CD8-positive, alpha-beta memory T cell (primary cell): Measurements from ENCODE around the gene SIX6. TPM values are rescaled to one million over a fixed set of nuclear protein-coding genes. Genes with fewer than 3 reads are reported as not detected.
A peak's percentile ranks its signal among the peaks of the same experiment; 100 is the strongest.

Source experiments
- CTCF ChIA-PET: fragments of 350-600 bp; sonication (Branson Sonifier 250); formaldehyde crosslinking; loops from one replicate; lab custom pipeline; 2021; ENCODE audit warnings: antibody characterized with exemption; lab: Charles Lee
- POLR2A ChIA-PET: fragments of 350-600 bp; sonication (Branson Sonifier 250); formaldehyde crosslinking; loops from one replicate; lab custom pipeline; 2021; ENCODE audit warnings: antibody characterized with exemption; lab: Charles Lee
- DNase-seq, 5 donors: peaks; one replicate each; pipeline versions ENCODE4 v3.0.0 to v3.0.0-alpha.2; 2020 to 2022; ENCODE audit warnings: mixed read lengths in 1 of 5
- H3K27ac ChIP-seq: one replicate; pipeline ENCODE4 v1.7.0; 2013; ENCODE audit warnings: low read depth, mild to moderate bottlenecking, low read length, moderate library complexity
- H3K27me3 ChIP-seq: 2 replicates; pipeline ENCODE4 v1.7.0; 2013; ENCODE audit warnings: low read length, mild to moderate bottlenecking; ENCODE audit not compliant: insufficient read depth, poor library complexity, severe bottlenecking
- H3K36me3 ChIP-seq: 2 replicates; pipeline ENCODE4 v1.7.0; 2013; ENCODE audit warnings: mild to moderate bottlenecking, low read length, moderate library complexity; ENCODE audit not compliant: insufficient read depth
- H3K4me1 ChIP-seq: 2 replicates; pipeline ENCODE4 v1.7.0; 2013; ENCODE audit warnings: mild to moderate bottlenecking, low read length, moderate library complexity; ENCODE audit not compliant: insufficient read depth
- H3K4me3 ChIP-seq: 2 replicates; pipeline ENCODE4 v1.7.0; 2013; ENCODE audit warnings: mild to moderate bottlenecking, low read length
- H3K9me3 ChIP-seq: 2 replicates; pipeline ENCODE4 v1.7.0; 2013; ENCODE audit warnings: mild to moderate bottlenecking, low read length
- H3K27ac Mint-ChIP-seq, 8 donors: one replicate each; pipeline ENCODE4 v1.8.0; 2020 to 2021; ENCODE audit warnings: mixed read lengths in 8 of 8, mild to moderate bottlenecking in 6 of 8, inconsistent platforms in 3 of 8, moderate library complexity in 3 of 8
- H3K27me3 Mint-ChIP-seq, 2 donors: one replicate each; pipeline ENCODE4 v1.8.0; 2020 to 2021; ENCODE audit warnings: mixed read lengths in 2 of 2, mild to moderate bottlenecking in 1 of 2, moderate library complexity in 1 of 2
- H3K36me3 Mint-ChIP-seq, 3 donors: one replicate each; pipeline ENCODE4 v1.8.0; 2020 to 2021; ENCODE audit warnings: mixed read lengths in 3 of 3, inconsistent platforms in 1 of 3, mild to moderate bottlenecking in 1 of 3
- H3K4me1 Mint-ChIP-seq, 3 donors: one replicate each; pipeline ENCODE4 v1.8.0; 2020 to 2021; ENCODE audit warnings: mixed read lengths in 3 of 3, inconsistent platforms in 1 of 3, mild to moderate bottlenecking in 1 of 3
- H3K4me3 Mint-ChIP-seq, 7 donors: one replicate each; pipeline ENCODE4 v1.8.0; 2020 to 2021; ENCODE audit warnings: mixed read lengths in 7 of 7, mild to moderate bottlenecking in 6 of 7, moderate library complexity in 4 of 7, inconsistent platforms in 2 of 7
- H3K9me3 Mint-ChIP-seq, 5 donors: one replicate each; pipeline ENCODE4 v1.8.0; 2020 to 2022; ENCODE audit warnings: mixed read lengths in 5 of 5, mild to moderate bottlenecking in 3 of 5, moderate library complexity in 2 of 5, inconsistent platforms in 1 of 5
- polyA plus RNA-seq: library from polyadenylated mRNA; unstranded; fragments of 300-500 nt; fragmentation: Illumina TruSeq; gene quantifications from one replicate; pipeline ENCODE4 v1.2.3, GENCODE V29; 2021
- total RNA-seq, 2 experiments: library from RNA; stranded (reverse); gene quantifications; one replicate each; pipeline ENCODE4 v1.2.3, GENCODE V29; 2021

Gene SIX6
- total and polyA plus RNA-seq, 3 experiments from 2014 or later, result not detected

DNA sequence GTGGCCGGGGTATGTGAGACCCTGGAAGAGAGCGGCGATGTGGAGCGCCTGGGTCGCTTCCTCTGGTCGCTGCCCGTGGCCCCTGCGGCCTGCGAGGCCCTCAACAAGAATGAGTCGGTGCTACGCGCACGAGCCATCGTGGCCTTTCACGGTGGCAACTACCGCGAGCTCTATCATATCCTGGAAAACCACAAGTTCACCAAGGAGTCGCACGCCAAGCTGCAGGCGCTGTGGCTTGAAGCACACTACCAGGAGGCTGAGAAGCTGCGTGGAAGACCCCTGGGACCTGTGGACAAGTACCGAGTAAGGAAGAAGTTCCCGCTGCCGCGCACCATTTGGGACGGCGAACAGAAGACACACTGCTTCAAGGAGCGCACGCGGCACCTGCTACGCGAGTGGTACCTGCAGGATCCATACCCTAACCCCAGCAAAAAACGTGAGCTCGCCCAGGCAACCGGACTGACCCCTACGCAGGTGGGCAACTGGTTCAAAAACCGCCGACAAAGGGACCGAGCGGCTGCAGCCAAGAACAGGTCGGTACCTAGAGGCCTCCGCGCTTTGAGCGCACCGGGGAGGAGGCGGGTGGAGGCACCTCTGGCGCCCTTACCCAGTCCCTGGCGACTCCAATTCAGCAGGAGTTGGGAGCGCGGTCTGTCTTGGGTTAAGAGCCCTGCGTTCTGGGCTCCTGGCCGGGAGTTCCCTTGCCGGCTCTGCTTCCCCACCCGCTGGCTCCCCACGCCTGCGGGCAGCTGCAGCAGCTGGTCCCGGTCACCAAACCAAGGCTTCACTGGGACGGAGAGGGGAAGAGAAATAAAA lies 700 bp downstream of the SIX6 start:
- ChIA-PET CTCF (no interaction called here), POLR2A (no interaction called here)
- H3K4me1 ChIP-seq, result no peaks in the 10 kb centered on the region
- H3K27me3 ChIP-seq, result peaks cover 64% of the 10 kb centered on the region
- no peak for DNase-seq
- H3K36me3 ChIP-seq, result no peaks in the 10 kb centered on the region
- Mint-ChIP-seq H3K27ac (no peak overlapping the region), H3K27me3 (peaks cover 76 to 90% of the 10 kb centered on the region in 2 donors), H3K4me3 (peak overlapping the region in 2 of 7 donors; percentile 1 to 65), H3K4me1 (peaks cover 18 to 47% (median 29%) of the 10 kb centered on the region in 3 donors), H3K9me3 (peaks cover 0 to 4% (median 2%) of the 10 kb centered on the region in 5 donors), H3K36me3 (no peaks in the 10 kb centered on the region)
- no peak overlapping the region for H3K27ac ChIP-seq
- H3K4me3 ChIP-seq, result no peak overlapping the region
- no peaks in the 10 kb centered on the region for H3K9me3 ChIP-seq

- Mint-ChIP-seq H3K9me3 (peaks cover 0 to 4% (median 2%) of the 10 kb centered on the region in 5 donors), H3K36me3 (no peaks in the 10 kb centered on the region), H3K4me3 (peak overlapping the region in 5 of 7 donors; percentile 19 to 61 (median 43)), H3K4me1 (peaks cover 18 to 49% (median 30%) of the 10 kb centered on the region in 3 donors), H3K27me3 (peaks cover 75 to 86% of the 10 kb centered on the region in 2 donors), H3K27ac (no peak overlapping the region)
- no peak overlapping the region for H3K4me3 ChIP-seq
- no peaks in the 10 kb centered on the region for H3K4me1 ChIP-seq
- ChIA-PET CTCF (no interaction called here), POLR2A (no interaction called here)
- H3K27me3 ChIP-seq, result peaks cover 64% of the 10 kb centered on the region
- no peaks in the 10 kb centered on the region for H3K9me3 ChIP-seq
- no peak for DNase-seq
- no peaks in the 10 kb centered on the region for H3K36me3 ChIP-seq
- no peak overlapping the region for H3K27ac ChIP-seq
These were observed 1.5 kb downstream of the SIX6 start for GRCh38 chr14:60510254-60510950.

DNA sequence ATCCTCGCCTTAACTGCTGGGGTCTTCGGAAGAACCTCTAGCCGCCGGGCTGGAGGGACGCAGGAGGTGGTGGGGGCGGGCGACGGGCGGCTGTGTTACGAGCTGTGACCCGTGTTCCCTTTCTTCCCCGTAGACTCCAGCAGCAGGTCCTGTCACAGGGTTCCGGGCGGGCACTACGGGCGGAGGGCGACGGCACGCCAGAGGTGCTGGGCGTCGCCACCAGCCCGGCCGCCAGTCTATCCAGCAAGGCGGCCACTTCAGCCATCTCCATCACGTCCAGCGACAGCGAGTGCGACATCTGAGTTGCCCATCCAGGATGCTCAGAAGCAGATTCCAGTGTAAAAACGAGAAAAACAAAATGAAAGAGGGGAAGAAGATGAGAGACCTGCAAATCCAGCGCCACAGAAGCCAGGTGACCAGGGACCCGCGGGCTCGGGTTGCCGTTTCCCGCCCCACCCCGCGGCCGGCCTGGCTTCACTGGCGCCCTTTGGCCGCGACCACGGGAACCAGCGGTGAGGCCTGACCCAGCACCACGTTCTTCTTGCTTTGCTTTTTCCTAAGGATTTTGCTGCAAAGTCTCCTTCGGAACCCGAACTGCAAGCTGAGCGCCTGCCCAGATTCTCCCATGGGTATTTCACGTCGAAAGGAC lies 2.1 kb downstream of the SIX6 start:
- Mint-ChIP-seq H3K27ac (peak overlapping the region in 1 of 8 donors; percentile 20), H3K4me1 (peaks cover 22 to 52% (median 32%) of the 10 kb centered on the region in 3 donors), H3K9me3 (peaks cover 0 to 4% (median 0%) of the 10 kb centered on the region in 5 donors), H3K36me3 (no peaks in the 10 kb centered on the region), H3K4me3 (peak overlapping the region in 6 of 7 donors; percentile 24 to 65 (median 56)), H3K27me3 (peaks cover 73 to 84% of the 10 kb centered on the region in 2 donors)
- ChIA-PET CTCF (no interaction called here), POLR2A (no interaction called here)
- peaks cover 63% of the 10 kb centered on the region for H3K27me3 ChIP-seq
- H3K4me1 ChIP-seq, result no peaks in the 10 kb centered on the region
- H3K27ac ChIP-seq, result no peak overlapping the region
- no peaks in the 10 kb centered on the region for H3K9me3 ChIP-seq
- no peak overlapping the region for H3K4me3 ChIP-seq
- no peaks in the 10 kb centered on the region for H3K36me3 ChIP-seq
- no peak for DNase-seq

DNA sequence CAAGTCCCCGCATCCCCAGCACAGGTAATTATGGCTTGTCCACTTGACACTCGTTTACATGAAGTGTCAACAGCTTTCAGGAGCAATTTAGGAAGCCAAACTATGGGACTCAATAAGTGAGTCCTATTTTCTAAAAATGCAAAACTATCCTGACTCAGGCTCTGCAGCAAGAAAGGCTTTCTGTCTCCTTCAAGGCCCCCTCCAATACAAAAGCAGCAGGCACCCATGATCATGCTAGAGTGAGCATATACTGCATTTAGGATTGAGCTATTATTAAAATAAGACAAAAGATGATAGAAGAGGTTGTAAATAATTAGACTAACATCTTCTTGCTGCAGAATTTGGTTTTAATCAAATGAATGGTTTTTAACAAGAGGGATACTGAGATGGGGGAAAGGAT lies 3.2 kb downstream of the SIX6 start:
- Histone ChIP-seq H3K27me3 (peaks cover 62% of the 10 kb centered on the region), H3K36me3 (no peaks in the 10 kb centered on the region), H3K9me3 (no peaks in the 10 kb centered on the region), H3K27ac (no peak overlapping the region), H3K4me3 (no peak overlapping the region), H3K4me1 (no peaks in the 10 kb centered on the region)
- peaks cover 27 to 56% (median 34%) of the 10 kb centered on the region in 3 donors for H3K4me1 Mint-ChIP-seq
- H3K36me3 Mint-ChIP-seq, result no peaks in the 10 kb centered on the region
- H3K9me3 Mint-ChIP-seq, result peaks cover 0 to 7% (median 3%) of the 10 kb centered on the region in 5 donors
- DNase-seq, result no peak
- POLR2A ChIA-PET, result no interaction called here
- peaks cover 73 to 84% of the 10 kb centered on the region in 2 donors for H3K27me3 Mint-ChIP-seq
- CTCF ChIA-PET, result no interaction called here
- H3K27ac Mint-ChIP-seq, result no peak overlapping the region
- H3K4me3 Mint-ChIP-seq, result no peak overlapping the region

DNA sequence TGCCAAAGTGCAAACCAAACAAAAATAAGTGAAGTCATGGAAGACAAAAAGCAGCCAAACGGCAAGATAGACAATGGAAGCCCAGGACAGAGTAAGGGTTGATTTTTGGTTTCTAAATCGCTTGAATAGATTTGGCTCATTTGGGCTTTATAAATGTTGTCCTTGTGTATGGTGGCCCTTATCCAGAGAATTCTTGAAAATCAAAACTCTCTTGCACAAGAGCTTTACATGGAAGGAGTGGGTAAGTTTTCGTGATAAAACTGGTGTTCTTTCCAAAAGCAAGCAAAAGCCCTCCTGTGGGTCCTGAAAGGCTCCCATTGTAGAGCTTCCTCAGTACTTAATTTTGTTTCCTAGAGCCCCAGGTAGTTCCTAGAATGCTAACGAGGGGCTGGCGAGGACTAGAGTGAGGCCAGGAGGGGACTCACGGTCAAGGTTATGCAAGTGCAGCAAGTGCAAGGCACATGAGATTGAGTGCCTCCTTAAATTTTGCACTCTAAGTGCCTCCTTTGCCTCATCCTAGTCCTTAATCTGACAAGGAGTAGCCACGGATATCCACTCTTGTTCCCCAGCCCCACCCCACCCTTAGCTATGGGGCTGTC lies 4.1 kb downstream of the SIX6 start:
- ChIA-PET CTCF (no interaction called here), POLR2A (no interaction called here)
- no peak for DNase-seq
- peaks cover 70 to 83% of the 10 kb centered on the region in 2 donors for H3K27me3 Mint-ChIP-seq
- peaks cover 0 to 5% (median 3%) of the 10 kb centered on the region in 5 donors for H3K9me3 Mint-ChIP-seq
- peaks cover 24 to 47% (median 26%) of the 10 kb centered on the region in 3 donors for H3K4me1 Mint-ChIP-seq
- no peaks in the 10 kb centered on the region for H3K36me3 Mint-ChIP-seq
- Histone ChIP-seq H3K4me1 (no peaks in the 10 kb centered on the region), H3K27me3 (peaks cover 55% of the 10 kb centered on the region), H3K36me3 (no peaks in the 10 kb centered on the region), H3K27ac (no peak overlapping the region), H3K9me3 (no peaks in the 10 kb centered on the region), H3K4me3 (no peak overlapping the region)
- no peak overlapping the region for H3K4me3 Mint-ChIP-seq
- H3K27ac Mint-ChIP-seq, result no peak overlapping the region

GRCh38 chr14:60514378-60514740 lies 5.4 kb downstream of the SIX6 start:
- ChIA-PET CTCF (no interaction called here), POLR2A (no interaction called here)
- Histone ChIP-seq H3K27ac (no peak overlapping the region), H3K27me3 (peaks cover 54% of the 10 kb centered on the region), H3K4me3 (no peak overlapping the region), H3K9me3 (no peaks in the 10 kb centered on the region), H3K36me3 (no peaks in the 10 kb centered on the region), H3K4me1 (no peaks in the 10 kb centered on the region)
- Mint-ChIP-seq H3K4me1 (peaks cover 23 to 42% (median 25%) of the 10 kb centered on the region in 3 donors), H3K27me3 (peaks cover 61 to 77% of the 10 kb centered on the region in 2 donors), H3K36me3 (no peaks in the 10 kb centered on the region), H3K27ac (no peak overlapping the region), H3K4me3 (peak overlapping the region in 5 of 7 donors; percentile 29 to 62 (median 49)), H3K9me3 (peaks cover 0 to 5% (median 3%) of the 10 kb centered on the region in 5 donors)
- no peak for DNase-seq

GRCh38 chr14:60514741-60515491 lies 6.0 kb downstream of the SIX6 start:
- no peak for DNase-seq
- no peak overlapping the region for H3K27ac Mint-ChIP-seq
- peaks cover 56 to 72% of the 10 kb centered on the region in 2 donors for H3K27me3 Mint-ChIP-seq
- no peaks in the 10 kb centered on the region for H3K4me1 ChIP-seq
- no peaks in the 10 kb centered on the region for H3K36me3 Mint-ChIP-seq
- H3K4me3 Mint-ChIP-seq, result peak overlapping the region in 4 of 7 donors; percentile 29 to 62 (median 47)
- H3K9me3 Mint-ChIP-seq, result peaks cover 0 to 5% (median 3%) of the 10 kb centered on the region in 5 donors
- ChIA-PET POLR2A (no interaction called here), CTCF (no interaction called here)
- H3K4me3 ChIP-seq, result no peak overlapping the region
- peaks cover 19 to 37% (median 20%) of the 10 kb centered on the region in 3 donors for H3K4me1 Mint-ChIP-seq
- H3K36me3 ChIP-seq, result no peaks in the 10 kb centered on the region
- H3K27me3 ChIP-seq, result peaks cover 51% of the 10 kb centered on the region
- no peaks in the 10 kb centered on the region for H3K9me3 ChIP-seq
- H3K27ac ChIP-seq, result no peak overlapping the region
